H9 (cell line): Measurements from ENCODE around the gene ZC3H8. TPM values are rescaled to one million over a fixed set of nuclear protein-coding genes. Genes with fewer than 3 reads are reported as not detected.

Experiments used
- DNase-seq: peaks from one replicate; pipeline ENCODE4 v3.0.0-alpha.2; 2017
- H2AFZ ChIP-seq: one replicate; pipeline ENCODE4 v1.6.1; 2013; ENCODE audit warnings: mild to moderate bottlenecking, low read length, control low read depth, moderate library complexity
- H2AK5ac ChIP-seq: 2 replicates; pipeline ENCODE4 v1.6.1; 2013; ENCODE audit warnings: low read length, control low read depth, mixed read lengths; ENCODE audit not compliant: insufficient read length
- H2BK120ac ChIP-seq: one replicate; pipeline ENCODE4 v1.6.1; 2013; ENCODE audit warnings: low read depth, mild to moderate bottlenecking, low read length, control low read depth, inconsistent platforms; ENCODE audit not compliant: poor library complexity, severe bottlenecking
- H2BK12ac ChIP-seq: 2 replicates; pipeline ENCODE4 v1.6.1; 2013; ENCODE audit warnings: low read length, control low read depth, mixed read lengths, low read depth; ENCODE audit not compliant: insufficient read length
- H2BK15ac ChIP-seq: 2 replicates; pipeline ENCODE4 v1.6.1; 2013; ENCODE audit warnings: low read depth, low read length, control low read depth
- H2BK20ac ChIP-seq: one replicate; pipeline ENCODE4 v1.6.1; 2013; ENCODE audit warnings: low read depth, mild to moderate bottlenecking, low read length, control low read depth, inconsistent platforms; ENCODE audit not compliant: poor library complexity, severe bottlenecking
- H2BK5ac ChIP-seq: 2 replicates; pipeline ENCODE4 v1.6.1; 2013; ENCODE audit warnings: low read length, control low read depth, mixed read lengths; ENCODE audit not compliant: insufficient read length
- H3K14ac ChIP-seq: 2 replicates; pipeline ENCODE4 v1.6.1; 2013; ENCODE audit warnings: low read length, control low read depth; ENCODE audit not compliant: insufficient read depth
- H3K18ac ChIP-seq: 2 replicates; pipeline ENCODE4 v1.6.1; 2013; ENCODE audit warnings: low read depth, mild to moderate bottlenecking, mixed read lengths, low read length, control low read depth; ENCODE audit not compliant: insufficient read length
- H3K23ac ChIP-seq: 2 replicates; pipeline ENCODE4 v1.6.1; 2013; ENCODE audit warnings: low read length, control low read depth, mixed read lengths, low read depth; ENCODE audit not compliant: insufficient read length
- H3K23me2 ChIP-seq: 2 replicates; pipeline ENCODE4 v1.6.1; 2013; ENCODE audit warnings: low read depth, mild to moderate bottlenecking, mixed read lengths, low read length, control low read depth; ENCODE audit not compliant: insufficient read length, poor library complexity, severe bottlenecking
- H3K27ac ChIP-seq: 2 replicates; pipeline ENCODE4 v1.5.1; 2013; ENCODE audit warnings: low read length, control low read depth, mixed read lengths, low read depth; ENCODE audit not compliant: insufficient read length
- H3K27me3 ChIP-seq: 2 replicates; pipeline ENCODE4 v1.6.1; 2013; ENCODE audit warnings: low read length, control low read depth, inconsistent platforms; ENCODE audit not compliant: insufficient read depth
- H3K4ac ChIP-seq: 2 replicates; pipeline ENCODE4 v1.6.1; 2013; ENCODE audit warnings: low read depth, mild to moderate bottlenecking, control low read depth, inconsistent platforms, low read length, moderate library complexity
- H3K4me1 ChIP-seq: 2 replicates; pipeline ENCODE4 v1.6.1; 2013; ENCODE audit warnings: low read length, control low read depth, inconsistent platforms; ENCODE audit not compliant: insufficient read depth
- H3K4me2 ChIP-seq: 2 replicates; pipeline ENCODE4 v1.6.1; 2013; ENCODE audit warnings: low read length, control low read depth, mixed read lengths; ENCODE audit not compliant: insufficient read length, insufficient read depth
- H3K56ac ChIP-seq: 2 replicates; pipeline ENCODE4 v1.6.1; 2013; ENCODE audit warnings: low read depth, mild to moderate bottlenecking, mixed read lengths, low read length, control low read depth; ENCODE audit not compliant: insufficient read length
- H3K79me1 ChIP-seq: 2 replicates; pipeline ENCODE4 v1.6.1; 2013; ENCODE audit warnings: low read depth, mild to moderate bottlenecking, moderate library complexity, low read length, control low read depth, inconsistent platforms; ENCODE audit not compliant: insufficient read depth, poor library complexity, severe bottlenecking
- H3K79me2 ChIP-seq: 2 replicates; pipeline ENCODE4 v1.6.1; 2013; ENCODE audit warnings: low read length, control low read depth, inconsistent platforms; ENCODE audit not compliant: insufficient read depth
- H3K9ac ChIP-seq: 2 replicates; pipeline ENCODE4 v1.6.1; 2013; ENCODE audit warnings: low read length, control low read depth, mixed read lengths; ENCODE audit not compliant: insufficient read length; ENCODE audit errors: extremely low read depth
- H3K9me3 ChIP-seq: one replicate; pipeline ENCODE4 v1.6.1; 2013; ENCODE audit warnings: low read depth, low read length, inconsistent platforms; ENCODE audit not compliant: control insufficient read depth
- H3T11ph ChIP-seq: one replicate; pipeline ENCODE4 v1.6.1; 2013; ENCODE audit warnings: mild to moderate bottlenecking, low read length, control low read depth, inconsistent platforms
- H4K20me1 ChIP-seq: one replicate; pipeline ENCODE4 v1.6.1; 2013; ENCODE audit not compliant: control insufficient read depth, insufficient read length, insufficient read depth
- H4K5ac ChIP-seq: 2 replicates; pipeline ENCODE4 v1.6.1; 2013; ENCODE audit warnings: low read depth, mild to moderate bottlenecking, mixed read lengths, low read length, control low read depth; ENCODE audit not compliant: insufficient read length
- H4K8ac ChIP-seq: replicated peaks from 2 replicates; pipeline ENCODE4 v1.6.1; 2013; ENCODE audit warnings: low read length, control low read depth, mixed read lengths, low read depth; ENCODE audit not compliant: insufficient read length
- H4K91ac ChIP-seq: 2 replicates; pipeline ENCODE4 v1.6.1; 2013; ENCODE audit warnings: low read depth, mild to moderate bottlenecking, moderate library complexity, mixed read lengths, low read length, control low read depth; ENCODE audit not compliant: insufficient read length
- H3K27ac Mint-ChIP-seq, 3 experiments: 2 replicates in 2 of 3; 3 replicates in 1 of 3; pipeline ENCODE4 v1.8.0; 2020 to 2021; ENCODE audit warnings: mixed read lengths in 3 of 3, mild to moderate bottlenecking in 1 of 3, moderate library complexity in 1 of 3
- H3K27me3 Mint-ChIP-seq: 2 replicates; pipeline ENCODE4 v1.8.0; 2021; ENCODE audit warnings: low read depth, mild to moderate bottlenecking, moderate library complexity, mixed read lengths
- H3K36me3 Mint-ChIP-seq, 3 experiments: 2 replicates in 2 of 3; 3 replicates in 1 of 3; pipeline ENCODE4 v1.8.0; 2020 to 2021; ENCODE audit warnings: low read depth in 3 of 3, mixed read lengths in 3 of 3; ENCODE audit not compliant: insufficient read depth in 1 of 3
- H3K4me1 Mint-ChIP-seq, 2 experiments: 2 replicates each; pipeline ENCODE4 v1.8.0; 2020; ENCODE audit warnings: mixed read lengths in 2 of 2
- H3K4me3 Mint-ChIP-seq, 2 experiments: 2 replicates in 1 of 2; 3 replicates in 1 of 2; pipeline ENCODE4 v1.8.0; 2020 to 2021; ENCODE audit warnings: mild to moderate bottlenecking in 2 of 2, mixed read lengths in 2 of 2, moderate library complexity in 1 of 2
- H3K9me3 Mint-ChIP-seq, 2 experiments: 2 replicates in 1 of 2; 3 replicates in 1 of 2; pipeline ENCODE4 v1.8.0; 2020; ENCODE audit warnings: mild to moderate bottlenecking in 2 of 2, mixed read lengths in 2 of 2, moderate library complexity in 1 of 2
- WGBS: extraction: QIAGEN DNeasy Blood & Tissue Kit; methylation state at CpG from one replicate; pipeline ENCODE4 v1.1.7; 2013; ENCODE audit warnings: missing lambda C conversion rate, low lambda C conversion rate, mixed read lengths; ENCODE audit not compliant: insufficient read length; ENCODE audit errors: extremely low coverage; 5-methylcytosine and 5-hydroxymethylcytosine counted together
- long read RNA-seq: library from polyadenylated mRNA; unstranded; transcript quantifications from one replicate; pipeline ENCODE4 v2.0.0, GENCODE V29; 2020
- total RNA-seq: library from RNA; stranded (reverse); gene quantifications from 2 replicates; pipeline ENCODE4 v1.2.1, GENCODE V29; 2021
- TF ChIP-seq, protein P1 (sequence below): fragments of 200-600 bp; sonication (generic); conservative IDR thresholded peaks from 3 replicates; pipeline ENCODE4 v1.8.0; 2021; ENCODE audit warnings: antibody characterized with exemption, mild to moderate bottlenecking

The ZC3H8 gene
- total RNA-seq = 6.9 TPM in 2 replicates
- long read RNA-seq, transcript ZC3H8-201 (9 exons, 1,601 nt) = major isoform, 9 of 12 reads
- long read RNA-seq, partial matches to known transcripts = 2 of 12 reads
- long read RNA-seq, other reads (novel, unspliced or antisense) = 0 of 12 reads

DNA sequence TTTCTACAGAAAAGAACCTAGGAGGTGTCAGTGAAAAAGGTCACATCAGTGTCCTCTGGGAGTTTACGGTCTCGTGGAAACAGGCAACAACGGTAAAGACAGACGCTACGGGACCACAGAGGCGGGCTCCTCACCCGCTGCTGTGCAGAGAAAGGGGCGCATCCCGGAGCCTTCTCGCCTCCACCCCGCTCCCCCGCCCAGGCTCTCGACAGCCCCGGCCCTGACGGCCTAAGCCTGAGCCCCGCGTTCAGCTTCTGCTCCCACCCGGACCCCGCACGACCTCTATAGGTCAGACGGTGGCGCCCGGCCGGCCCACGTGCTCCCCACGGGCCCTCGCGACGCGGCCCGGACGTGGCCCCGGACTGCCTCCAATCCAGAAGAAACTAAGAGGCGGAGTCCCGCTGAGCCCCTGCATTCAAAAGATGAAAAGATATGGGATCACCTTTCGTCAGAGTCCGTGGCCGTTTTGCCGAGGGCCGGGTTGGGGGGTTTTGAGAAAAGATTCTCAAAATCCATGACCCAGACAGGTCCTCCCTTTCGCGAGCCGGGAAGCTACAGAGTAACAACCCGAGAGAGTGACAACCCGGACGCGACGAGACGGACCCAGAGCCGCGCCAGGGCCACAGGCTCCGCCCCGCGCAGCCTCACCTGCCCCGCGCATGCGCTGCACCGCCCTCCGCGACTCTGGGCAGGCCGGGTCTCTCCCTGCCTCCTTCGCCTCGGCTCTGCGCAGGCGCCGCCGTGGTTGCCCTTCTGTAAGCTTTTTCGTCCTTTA is at the start of gene ZC3H8:
Gene ZC3H8 (minus strand): TSS at position 577 of the 775 bp plus-strand sequence. CDS start 61 bp downstream, at position 516.
- WGBS = no CpG with 5 or more reads among the region's 68 CpGs
- Histone ChIP-seq H2BK120ac (no peak within 1 kb of the TSS), H3K4me2 (peak within 1 kb of the TSS; percentile 94), H4K5ac (no peak within 1 kb of the TSS), H3K9me3 (no peaks in the 10 kb centered on the region), H3T11ph (no peak within 1 kb of the TSS), H3K9ac (peak within 1 kb of the TSS; percentile 53), H3K27me3 (no peaks in the 10 kb centered on the region), H3K23ac (no peak within 1 kb of the TSS), H4K20me1 (no peaks in the 10 kb centered on the region), H3K56ac (no peak within 1 kb of the TSS), H4K8ac (no peak within 1 kb of the TSS), H2BK20ac (no peak within 1 kb of the TSS), H2AK5ac (no peak within 1 kb of the TSS), H3K18ac (peak within 1 kb of the TSS; percentile 61), H2BK15ac (no peak within 1 kb of the TSS), H2BK5ac (no peak within 1 kb of the TSS), H3K14ac (peak within 1 kb of the TSS; percentile 68; the same call in 1 of the 2 replicates), H2BK12ac (no peak within 1 kb of the TSS), H3K4ac (no peak within 1 kb of the TSS), H3K79me1 (no peaks in the 10 kb centered on the region), H3K79me2 (no peaks in the 10 kb centered on the region), H4K91ac (no peak within 1 kb of the TSS), H3K27ac (no peak within 1 kb of the TSS), H2AFZ (no peak within 1 kb of the TSS), H3K4me1 (peaks cover 1% of the 10 kb centered on the region; the same call in 1 of the 2 replicates), H3K23me2 (peaks cover 3% of the 10 kb centered on the region)
- no peaks in the 10 kb centered on the region for H3K36me3 Mint-ChIP-seq
- TF ChIP-seq, protein P1, sequence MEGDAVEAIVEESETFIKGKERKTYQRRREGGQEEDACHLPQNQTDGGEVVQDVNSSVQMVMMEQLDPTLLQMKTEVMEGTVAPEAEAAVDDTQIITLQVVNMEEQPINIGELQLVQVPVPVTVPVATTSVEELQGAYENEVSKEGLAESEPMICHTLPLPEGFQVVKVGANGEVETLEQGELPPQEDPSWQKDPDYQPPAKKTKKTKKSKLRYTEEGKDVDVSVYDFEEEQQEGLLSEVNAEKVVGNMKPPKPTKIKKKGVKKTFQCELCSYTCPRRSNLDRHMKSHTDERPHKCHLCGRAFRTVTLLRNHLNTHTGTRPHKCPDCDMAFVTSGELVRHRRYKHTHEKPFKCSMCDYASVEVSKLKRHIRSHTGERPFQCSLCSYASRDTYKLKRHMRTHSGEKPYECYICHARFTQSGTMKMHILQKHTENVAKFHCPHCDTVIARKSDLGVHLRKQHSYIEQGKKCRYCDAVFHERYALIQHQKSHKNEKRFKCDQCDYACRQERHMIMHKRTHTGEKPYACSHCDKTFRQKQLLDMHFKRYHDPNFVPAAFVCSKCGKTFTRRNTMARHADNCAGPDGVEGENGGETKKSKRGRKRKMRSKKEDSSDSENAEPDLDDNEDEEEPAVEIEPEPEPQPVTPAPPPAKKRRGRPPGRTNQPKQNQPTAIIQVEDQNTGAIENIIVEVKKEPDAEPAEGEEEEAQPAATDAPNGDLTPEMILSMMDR = no peak
- H3K9me3 Mint-ChIP-seq = no peaks in the 10 kb centered on the region
- peak within 1 kb of the TSS; percentile 80 to 86 for H3K4me3 Mint-ChIP-seq
- DNase-seq = peak; percentile 93
- H3K27ac Mint-ChIP-seq = 0 out of 7 replicates have a peak within 1 kb of the TSS, but pooled peaks of 1 of the 3 experiments have one; percentile 31
- H3K4me1 Mint-ChIP-seq = peaks cover 9 to 12% of the 10 kb centered on the region in 2 experiments
- peaks cover 2% of the 10 kb centered on the region; the same call in 1 of the 2 replicates for H3K27me3 Mint-ChIP-seq
